Urinary bladder (tissue), 4 donors: ENCODE measurements around the gene DIAPH2. TPM values are rescaled to one million over a fixed set of nuclear protein-coding genes. Genes with fewer than 3 reads are reported as not detected.

ENCODE experiments used
- DNase-seq: peaks from one replicate; pipeline ENCODE4 v3.0.0-alpha.2; 2015; ENCODE audit errors: extremely low spot score
- H3K27ac ChIP-seq: one replicate; pipeline ENCODE4 v1.5.1; 2013; ENCODE audit warnings: low read depth, mild to moderate bottlenecking, moderate library complexity
- H3K36me3 ChIP-seq: one replicate; pipeline ENCODE4 v1.6.1; 2013; ENCODE audit warnings: mild to moderate bottlenecking, moderate library complexity; ENCODE audit not compliant: insufficient read depth
- H3K4me1 ChIP-seq: one replicate; pipeline ENCODE4 v1.6.1; 2013; ENCODE audit warnings: mild to moderate bottlenecking, moderate library complexity; ENCODE audit not compliant: insufficient read depth
- H3K4me3 ChIP-seq: one replicate; pipeline ENCODE4 v1.5.1; 2013; ENCODE audit warnings: low read depth, low read length
- WGBS: extraction: QIAGEN DNeasy Blood & Tissue Kit; methylation state at CpG from one replicate; pipeline ENCODE4 v1.1.7; 2013; 5-methylcytosine and 5-hydroxymethylcytosine counted together
- polyA plus RNA-seq: library from polyadenylated mRNA; stranded (reverse); fragments of 200-250 nt; gene quantifications from one replicate; pipeline ENCODE4 v1.2.3, GENCODE V29; 2013
- total RNA-seq: library from RNA; depleted of rRNA; stranded (reverse); fragments of >200 nt; gene quantifications from one replicate; pipeline ENCODE4 v1.2.3, GENCODE V29; 2014
- donor health status: healthy with polysubstance abuse.
- donor health status: healthy.

Gene DIAPH2
- total and polyA plus RNA-seq, 2 donors: 11.8 to 52.2 TPM

- H3K36me3 ChIP-seq: no peaks in the 10 kb centered on the region
- WGBS: 62% methylated on average over 2 of the region's 2 CpGs
- H3K4me3 ChIP-seq: no peak overlapping the region
- no peak for DNase-seq
- H3K4me1 ChIP-seq: no peaks in the 10 kb centered on the region
- H3K27ac ChIP-seq: no peak overlapping the region
Measured at GRCh38 chrX:97026406-97026805, 341.8 kb downstream of the DIAPH2 start.

GRCh38 chrX:97027384-97027922 is 342.8 kb downstream of the DIAPH2 start:
- H3K4me3 ChIP-seq: no peak overlapping the region
- no peak overlapping the region for H3K27ac ChIP-seq
- 63% methylated on average over 6 of the region's 6 CpGs for WGBS
- H3K36me3 ChIP-seq: no peaks in the 10 kb centered on the region
- H3K4me1 ChIP-seq: no peaks in the 10 kb centered on the region
- no peak for DNase-seq

- Histone ChIP-seq H3K36me3 (no peaks in the 10 kb centered on the region), H3K4me1 (no peaks in the 10 kb centered on the region), H3K4me3 (no peak overlapping the region), H3K27ac (no peak overlapping the region)
- 64% methylated on average over 2 of the region's 2 CpGs for WGBS
- DNase-seq: no peak
Measured at GRCh38 chrX:97030463-97030862, 345.8 kb downstream of the DIAPH2 start.

GRCh38 chrX:97030947-97031346 is 346.3 kb downstream of the DIAPH2 start:
- H3K36me3 ChIP-seq: no peaks in the 10 kb centered on the region
- no peak overlapping the region for H3K4me3 ChIP-seq
- no peaks in the 10 kb centered on the region for H3K4me1 ChIP-seq
- WGBS: 83% methylated on average over 1 of the region's 1 CpG
- DNase-seq: no peak
- no peak overlapping the region for H3K27ac ChIP-seq

- Histone ChIP-seq H3K4me3 (no peak overlapping the region), H3K4me1 (no peaks in the 10 kb centered on the region), H3K27ac (no peak overlapping the region), H3K36me3 (no peaks in the 10 kb centered on the region)
- 22% methylated on average over 4 of the region's 4 CpGs for WGBS
- peak; percentile 5 for DNase-seq
Measured at GRCh38 chrX:97039363-97040029, 354.9 kb downstream of the DIAPH2 start.

GRCh38 chrX:97045470-97045869 is 360.8 kb downstream of the DIAPH2 start:
- 90% methylated on average over 1 of the region's 1 CpG for WGBS

GRCh38 chrX:97046867-97047266 is 362.2 kb downstream of the DIAPH2 start:
- no peak overlapping the region for H3K4me3 ChIP-seq
- H3K4me1 ChIP-seq: no peaks in the 10 kb centered on the region
- DNase-seq: no peak
- no peak overlapping the region for H3K27ac ChIP-seq
- 91% methylated on average over 3 of the region's 3 CpGs for WGBS
- no peaks in the 10 kb centered on the region for H3K36me3 ChIP-seq

More at GRCh38 chrX:97045470-97045869, 360.8 kb downstream of the DIAPH2 start:
- no peak for DNase-seq
- Histone ChIP-seq H3K36me3 (no peaks in the 10 kb centered on the region), H3K4me3 (no peak overlapping the region), H3K27ac (no peak overlapping the region), H3K4me1 (no peaks in the 10 kb centered on the region)

- Histone ChIP-seq H3K36me3 (no peaks in the 10 kb centered on the region), H3K4me3 (no peak overlapping the region), H3K27ac (no peak overlapping the region), H3K4me1 (no peaks in the 10 kb centered on the region)
- peak; percentile 6 for DNase-seq
- 25% methylated on average over 2 of the region's 2 CpGs for WGBS
Measured at GRCh38 chrX:97050392-97050791, 365.8 kb downstream of the DIAPH2 start.

- DNase-seq: no peak
- H3K36me3 ChIP-seq: no peaks in the 10 kb centered on the region
- H3K4me3 ChIP-seq: no peak overlapping the region
- WGBS: 70% methylated on average over 4 of the region's 4 CpGs
- H3K4me1 ChIP-seq: no peaks in the 10 kb centered on the region
- no peak overlapping the region for H3K27ac ChIP-seq
Measured at GRCh38 chrX:97057349-97057909, 372.8 kb downstream of the DIAPH2 start.

GRCh38 chrX:97060020-97060419 is 375.4 kb downstream of the DIAPH2 start:
- no peak for DNase-seq
- Histone ChIP-seq H3K27ac (no peak overlapping the region), H3K4me1 (no peaks in the 10 kb centered on the region), H3K4me3 (no peak overlapping the region), H3K36me3 (no peaks in the 10 kb centered on the region)
- WGBS: 89% methylated on average over 4 of the region's 4 CpGs

GRCh38 chrX:97065066-97065465 is 380.4 kb downstream of the DIAPH2 start:
- DNase-seq: no peak

GRCh38 chrX:97065973-97066372 is 381.3 kb downstream of the DIAPH2 start:
- no peaks in the 10 kb centered on the region for H3K4me1 ChIP-seq
- H3K36me3 ChIP-seq: no peaks in the 10 kb centered on the region
- no peak overlapping the region for H3K4me3 ChIP-seq
- H3K27ac ChIP-seq: no peak overlapping the region
- DNase-seq: no peak

More at GRCh38 chrX:97065066-97065465, 380.4 kb downstream of the DIAPH2 start:
- Histone ChIP-seq H3K4me3 (no peak overlapping the region), H3K27ac (no peak overlapping the region), H3K36me3 (no peaks in the 10 kb centered on the region), H3K4me1 (no peaks in the 10 kb centered on the region)
- WGBS: 84% methylated on average over 5 of the region's 5 CpGs

- H3K36me3 ChIP-seq: no peaks in the 10 kb centered on the region
- H3K4me3 ChIP-seq: no peak overlapping the region
- DNase-seq: no peak
- 63% methylated on average over 3 of the region's 3 CpGs for WGBS
- no peaks in the 10 kb centered on the region for H3K4me1 ChIP-seq
- H3K27ac ChIP-seq: no peak overlapping the region
Measured at GRCh38 chrX:97066381-97066780, 381.7 kb downstream of the DIAPH2 start.

- Histone ChIP-seq H3K36me3 (no peaks in the 10 kb centered on the region), H3K4me3 (no peak overlapping the region), H3K4me1 (no peaks in the 10 kb centered on the region), H3K27ac (no peak overlapping the region)
- 73% methylated on average over 1 of the region's 1 CpG for WGBS
- DNase-seq: no peak
Measured at GRCh38 chrX:97070346-97070745, 385.7 kb downstream of the DIAPH2 start.
